ENCODE results near the gene TMIGD3.
"Not testable (repeated sequence)": the region's sequence is repeated elsewhere in the genome, so short reads cannot be mapped to it uniquely, and the experiment has no call there.

Gene TMIGD3

GRCh38 chr1:111503585-111504060 lies at the start of gene TMIGD3, which contains the start of gene ADORA3:
Gene TMIGD3, minus strand, starts transcription at chr1:111503633. Its CDS starts 279 bp downstream, at chr1:111503354.
Gene ADORA3, minus strand, starts transcription at chr1:111503633. Its CDS starts 279 bp downstream, at chr1:111503354.
- no peak for DNase-seq (ENCODE audit: low spot score)

GRCh38 chr1:111553196-111553595 lies 49.8 kb upstream of the TMIGD3 start:
- no peak for DNase-seq (ENCODE audit: low spot score)

- DNase-seq (ENCODE audit: low spot score): no peak
Measured at GRCh38 chr1:111552587-111552986, 49.2 kb upstream of the TMIGD3 start.

- no peak for DNase-seq (ENCODE audit: low spot score)
Measured at GRCh38 chr1:111551623-111552411, 48.4 kb upstream of the TMIGD3 start.

- not testable (repeated sequence) for DNase-seq (ENCODE audit: low spot score)
Measured at GRCh38 chr1:111547786-111548185, 44.4 kb upstream of the TMIGD3 start.

DNA sequence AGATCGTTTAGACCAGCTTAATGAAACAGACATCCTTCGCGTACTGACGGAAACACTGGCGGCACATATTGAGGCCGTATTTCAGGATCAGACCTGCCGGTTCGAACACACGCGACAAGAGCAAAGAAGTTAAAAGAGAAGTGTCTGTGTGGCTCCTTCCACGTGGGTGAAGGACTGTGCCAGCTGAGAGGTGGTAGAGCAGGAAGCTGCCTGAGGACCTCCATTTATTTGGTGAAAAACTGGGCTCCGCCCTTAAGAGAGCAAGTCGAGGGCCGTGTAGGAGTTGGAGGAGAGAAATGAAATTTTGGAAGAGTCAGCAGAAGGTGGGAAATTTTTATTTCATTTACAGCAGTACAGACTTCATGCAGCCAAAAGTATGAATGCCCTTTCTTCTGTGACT lies 38.8 kb upstream of the TMIGD3 start:
- DNase-seq (ENCODE audit: low spot score): no peak

DNA sequence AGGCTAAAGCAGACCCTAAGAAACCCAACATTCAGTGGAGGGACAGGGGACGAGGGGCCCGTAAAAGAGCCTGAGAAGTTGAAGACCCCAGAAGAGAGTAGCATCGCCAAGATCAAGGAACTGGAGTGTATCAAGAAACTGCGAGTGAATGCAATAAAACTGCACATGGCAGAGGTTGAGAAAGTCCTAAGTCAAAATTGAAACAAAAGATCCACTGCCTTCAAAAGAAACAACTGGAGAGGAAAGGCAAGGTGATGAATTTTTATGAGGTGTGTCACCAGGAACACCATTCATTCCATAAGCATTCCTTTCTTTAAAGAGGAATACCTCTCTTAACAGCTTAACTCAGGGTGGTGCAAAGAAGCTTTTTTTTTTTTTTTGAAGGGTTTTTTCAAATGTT lies 38.3 kb upstream of the TMIGD3 start:
- DNase-seq (ENCODE audit: low spot score): no peak

GRCh38 chr1:111540928-111541327 lies 37.5 kb upstream of the TMIGD3 start:
- no peak for DNase-seq (ENCODE audit: low spot score)

DNA sequence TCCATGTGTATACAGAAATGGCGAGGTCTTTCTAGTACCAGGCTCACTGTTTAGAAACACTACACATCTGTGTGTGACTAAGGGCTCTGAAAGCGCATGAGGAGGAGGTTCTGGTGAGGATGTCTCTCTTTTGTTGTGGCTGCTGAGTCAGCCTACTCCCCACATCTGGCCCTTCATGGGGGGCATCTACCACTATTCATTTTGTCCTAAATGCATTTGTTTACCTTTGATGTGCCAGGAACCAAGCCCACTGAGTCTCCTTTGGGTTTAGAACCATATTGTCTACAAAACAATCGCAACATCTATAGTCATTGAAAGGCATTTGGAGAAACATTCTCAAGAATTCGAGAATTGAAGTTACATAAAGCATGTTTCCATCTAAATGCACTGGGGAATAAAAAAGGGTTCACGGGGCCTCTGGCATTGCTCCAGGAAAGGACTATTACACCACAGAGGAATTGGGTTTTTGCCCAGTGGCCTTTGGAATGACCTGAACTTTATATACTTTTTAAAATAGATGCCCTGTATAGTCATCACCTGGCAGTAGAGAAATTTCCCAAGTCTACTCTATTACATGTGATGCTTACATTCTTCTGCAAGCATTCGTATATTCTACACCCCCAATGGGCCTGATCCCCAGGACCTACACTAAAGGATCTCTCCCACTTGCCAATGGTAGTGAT lies 35.1 kb upstream of the TMIGD3 start:
- no peak for DNase-seq (ENCODE audit: low spot score)

GRCh38 chr1:111535256-111536191 lies 32.1 kb upstream of the TMIGD3 start:
- peak; percentile 64 for DNase-seq (ENCODE audit: low spot score)

GRCh38 chr1:111520053-111520452 lies 16.6 kb upstream of the TMIGD3 start:
- DNase-seq (ENCODE audit: low spot score): no peak

- DNase-seq (ENCODE audit: low spot score): no peak
Measured at GRCh38 chr1:111517469-111518225, 14.2 kb upstream of the TMIGD3 start.

DNA sequence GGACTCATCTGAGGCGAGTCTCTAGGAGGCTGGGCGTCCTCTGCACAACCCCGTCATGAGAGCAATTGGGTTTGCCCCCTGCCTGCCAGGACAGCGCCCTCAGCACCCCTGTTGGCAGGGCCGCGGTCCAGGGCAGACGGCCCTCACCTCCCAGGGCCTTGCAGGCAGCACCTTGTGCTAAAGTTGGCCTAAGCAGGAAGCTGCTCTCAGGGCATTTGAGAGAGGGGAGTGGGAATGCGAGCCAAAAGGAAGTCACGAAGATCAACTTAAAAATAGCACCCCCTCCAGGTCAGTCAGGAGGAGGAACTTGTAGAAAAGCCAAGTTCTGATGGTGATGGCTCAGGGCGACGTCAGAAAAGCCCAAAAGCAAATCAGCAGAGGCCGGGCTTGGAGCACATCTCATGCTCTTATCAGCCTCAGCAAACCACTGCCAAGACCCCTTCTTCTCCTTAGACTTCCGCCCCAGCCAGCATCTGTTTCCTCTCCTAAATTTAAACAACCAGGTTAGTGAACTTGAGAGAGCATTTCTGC lies 12.6 kb upstream of the TMIGD3 start:
- DNase-seq (ENCODE audit: low spot score): no peak

DNA sequence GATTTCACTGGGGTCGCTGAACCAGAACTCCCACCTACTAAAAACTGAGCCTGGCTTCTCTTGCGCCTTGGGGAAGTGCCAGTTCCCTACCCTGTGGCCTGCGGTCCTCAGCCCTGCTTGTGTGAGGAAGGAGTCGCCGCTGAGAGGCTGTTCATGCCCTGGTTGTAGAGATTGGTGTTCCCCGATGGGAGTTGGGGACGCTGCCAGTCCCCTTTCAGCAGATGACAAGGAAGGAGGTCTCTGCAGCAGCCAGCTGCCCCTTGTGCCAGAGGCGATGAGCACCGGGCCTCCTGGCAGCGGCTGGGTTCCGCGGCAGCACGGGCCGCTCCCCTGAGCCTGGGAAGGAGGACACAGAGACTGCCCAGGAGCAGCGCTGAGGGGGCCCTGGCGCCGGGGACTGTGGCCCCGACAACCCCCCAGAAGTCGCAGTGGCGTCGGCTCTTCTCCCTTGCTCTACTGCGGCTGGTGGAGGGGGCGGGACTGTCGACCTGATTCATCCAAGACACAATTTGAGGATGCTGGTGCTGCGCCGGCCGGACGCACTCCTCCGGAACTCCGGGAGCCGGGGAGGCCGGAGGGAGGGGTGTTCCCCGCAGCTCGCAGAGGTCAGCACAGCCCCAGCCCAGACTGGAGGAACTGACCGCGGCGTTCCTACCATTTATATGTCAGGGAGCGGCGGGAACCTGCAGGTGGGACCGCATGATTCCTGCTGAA lies 12.0 kb upstream of the TMIGD3 start:
- DNase-seq (ENCODE audit: low spot score): no peak

DNA sequence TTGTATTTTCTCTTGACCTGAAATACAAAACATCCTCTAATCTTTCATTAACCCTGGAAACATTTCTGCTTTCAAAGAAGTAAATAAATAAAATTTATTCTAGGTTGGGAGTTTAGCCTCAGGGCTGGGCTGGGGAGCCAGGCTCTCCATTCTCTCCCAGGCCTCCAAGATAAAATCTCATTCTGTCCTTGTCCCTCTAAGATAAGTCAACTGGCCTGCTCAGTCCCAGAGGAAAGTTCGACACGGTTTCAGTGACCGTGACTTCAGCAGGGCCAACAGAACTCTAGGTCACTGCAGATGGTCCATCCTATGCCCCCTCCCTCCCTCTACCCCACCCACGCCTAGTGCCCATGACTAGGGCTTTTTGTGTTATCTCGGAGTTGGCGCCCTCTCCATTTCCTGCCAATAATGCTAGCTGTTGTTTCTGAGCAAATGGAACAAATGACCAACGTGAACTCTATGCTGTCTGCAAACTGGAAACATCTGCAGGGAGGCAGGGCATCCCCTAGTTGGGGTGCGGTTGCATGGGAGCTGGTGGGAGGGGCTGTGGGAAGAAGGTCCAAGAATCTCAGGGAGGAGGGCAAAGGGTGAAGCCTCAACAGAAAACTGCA lies 10.1 kb upstream of the TMIGD3 start:
- no peak for DNase-seq (ENCODE audit: low spot score)

DNA sequence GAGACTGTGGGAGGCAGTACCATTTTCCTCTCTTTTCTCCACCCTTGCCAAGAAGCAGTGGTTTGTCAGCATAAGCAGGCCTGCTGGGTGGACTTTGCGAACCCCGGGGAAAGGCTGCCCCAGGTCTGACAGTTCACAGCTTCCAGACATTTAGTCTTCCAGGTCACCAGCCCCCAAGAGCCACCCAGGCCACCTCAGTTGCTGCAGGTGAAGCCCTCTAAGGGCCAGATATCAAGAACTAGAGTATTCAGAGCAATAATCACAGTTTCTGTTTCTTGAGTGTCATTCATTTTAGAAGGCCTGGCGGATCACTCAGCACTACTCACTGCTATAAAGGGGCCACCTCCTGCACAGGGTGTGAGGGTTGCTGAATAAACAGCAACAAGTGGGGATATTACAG lies 9.5 kb upstream of the TMIGD3 start:
- DNase-seq (ENCODE audit: low spot score): no peak

DNA sequence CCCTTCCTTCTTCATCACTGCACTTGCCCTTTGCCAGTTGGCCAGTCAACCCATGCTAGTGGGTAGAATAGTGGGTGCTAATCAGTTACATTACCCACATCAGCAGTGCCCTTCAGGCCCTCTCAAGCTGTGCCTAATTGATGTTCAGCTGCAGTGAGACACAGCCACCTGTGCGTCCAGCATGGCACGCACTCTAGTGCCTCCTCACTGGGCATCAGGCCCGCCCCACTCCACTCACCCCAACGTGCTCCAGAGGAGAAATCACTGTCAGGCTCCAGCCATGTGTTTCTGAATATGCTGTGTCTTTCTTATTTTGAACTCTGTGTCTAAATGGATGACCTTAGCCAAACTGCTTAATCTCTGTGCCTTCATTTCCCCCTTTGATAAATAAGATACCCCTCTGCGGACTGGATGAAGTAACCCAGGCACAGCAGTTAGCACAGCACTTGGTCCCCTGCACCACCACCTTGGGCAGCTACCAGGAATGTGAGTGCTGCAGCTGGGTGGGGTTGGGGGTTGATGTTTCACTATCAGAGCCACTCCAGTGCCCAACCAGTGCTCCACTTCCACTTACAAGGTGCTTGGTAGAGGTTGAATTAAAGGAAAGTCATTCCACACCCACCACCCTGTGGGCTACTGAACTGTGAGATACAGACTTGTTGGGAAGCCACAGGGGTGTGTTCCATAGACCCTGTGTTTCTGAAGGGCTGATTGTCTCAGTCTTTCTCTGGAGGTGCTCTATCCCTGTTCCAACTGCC lies 8.9 kb upstream of the TMIGD3 start:
- DNase-seq (ENCODE audit: low spot score): no peak

DNA sequence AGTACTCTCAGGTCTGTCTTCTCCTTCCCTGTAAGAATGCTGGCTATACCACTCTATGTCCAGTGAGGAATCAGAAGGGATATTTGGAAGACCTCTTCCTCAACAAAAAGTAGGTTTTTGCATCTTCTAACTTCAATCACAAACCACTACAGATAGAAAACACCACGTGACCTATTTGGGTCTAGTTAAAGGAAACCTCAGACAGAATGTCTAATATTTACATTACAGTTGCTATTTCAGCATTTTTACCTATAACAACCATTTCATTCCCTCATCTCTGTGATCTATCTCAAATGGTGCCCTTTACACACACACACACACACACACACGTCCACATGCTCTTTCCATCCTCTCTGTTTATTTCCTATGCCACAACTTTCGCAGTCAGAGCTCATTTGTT lies 7.9 kb upstream of the TMIGD3 start:
- no peak for DNase-seq (ENCODE audit: low spot score)

DNA sequence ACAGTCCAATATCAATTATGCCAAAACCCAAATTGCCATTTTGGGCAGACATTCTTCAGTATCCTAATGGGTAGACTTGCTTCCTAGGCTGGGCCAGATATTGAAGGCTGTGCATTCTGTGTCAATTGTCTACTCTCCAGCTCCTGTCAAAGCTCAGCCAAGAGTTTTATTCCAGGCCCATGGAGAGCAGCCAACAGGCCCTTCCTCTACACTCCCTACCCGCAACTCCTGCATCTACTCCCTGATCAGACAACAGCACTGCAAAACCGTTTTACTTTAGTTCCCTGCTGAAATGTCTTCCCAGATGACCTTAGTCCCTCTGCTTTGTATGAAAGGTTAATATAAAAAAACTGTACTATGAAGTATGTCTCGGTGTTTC lies 6.6 kb upstream of the TMIGD3 start:
- DNase-seq (ENCODE audit: low spot score): no peak
